ENCODE results near the gene SYNE1. TPM values are rescaled to one million over a fixed set of nuclear protein-coding genes. Genes with fewer than 3 reads are reported as not detected.

Gene SYNE1
- total RNA-seq, 2 donors from 2014 or later, result 15.8 to 30.1 TPM

GRCh38 chr6:152195896-152196295, 441.3 kb downstream of the SYNE1 start:
- no peak for DNase-seq
- no peak for ATAC-seq
- intact Hi-C loops (cut with DNase I, micrococcal nuclease), result no loop called here

- ATAC-seq, result no peak
- no peak for DNase-seq
- intact Hi-C loops (cut with DNase I, micrococcal nuclease), result no loop called here
Measured at GRCh38 chr6:152189736-152190135, 447.4 kb downstream of the SYNE1 start.

GRCh38 chr6:152188011-152188410, 449.2 kb downstream of the SYNE1 start:
- intact Hi-C loops (cut with DNase I, micrococcal nuclease), result no loop called here
- ATAC-seq (no peak), DNase-seq (no peak)

- intact Hi-C loops (cut with DNase I, micrococcal nuclease), result no loop called here
Measured at GRCh38 chr6:152186840-152187239, 450.3 kb downstream of the SYNE1 start.

GRCh38 chr6:152184917-152185574, 452.1 kb downstream of the SYNE1 start:
- intact Hi-C loops (cut with DNase I, micrococcal nuclease), result no loop called here
- DNase-seq, result no peak
- no peak for ATAC-seq

More at GRCh38 chr6:152186840-152187239, 450.3 kb downstream of the SYNE1 start:
- ATAC-seq (no peak), DNase-seq (no peak)

- intact Hi-C loops (cut with DNase I, micrococcal nuclease), result no loop called here
- no peak for ATAC-seq
- DNase-seq, result no peak
Measured at GRCh38 chr6:152184573-152184916, 452.6 kb downstream of the SYNE1 start.

GRCh38 chr6:152180601-152181000, 456.6 kb downstream of the SYNE1 start:
- ATAC-seq (no peak), DNase-seq (no peak)
- intact Hi-C loops (cut with DNase I, micrococcal nuclease), result no loop called here

GRCh38 chr6:152176268-152176667, 460.9 kb downstream of the SYNE1 start:
- no peak for DNase-seq
- ATAC-seq, result no peak
- intact Hi-C loops (cut with DNase I, micrococcal nuclease), result no loop called here

- DNase-seq, result no peak
- no peak for ATAC-seq
- intact Hi-C loops (cut with DNase I, micrococcal nuclease), result no loop called here
Measured at GRCh38 chr6:152173957-152174356, 463.2 kb downstream of the SYNE1 start.

- DNase-seq (no peak), ATAC-seq (no peak)
- intact Hi-C loops (cut with DNase I, micrococcal nuclease), result no loop called here
Measured at GRCh38 chr6:152173321-152173720, 463.8 kb downstream of the SYNE1 start.

GRCh38 chr6:152170702-152171667, 466.2 kb downstream of the SYNE1 start:
- intact Hi-C loops (cut with DNase I, micrococcal nuclease), result no loop called here
- no peak for ATAC-seq
- DNase-seq, result no peak

- intact Hi-C loops (cut with DNase I, micrococcal nuclease), result no loop called here
- DNase-seq, result no peak
- no peak for ATAC-seq
Measured at GRCh38 chr6:152170313-152170701, 466.9 kb downstream of the SYNE1 start.

GRCh38 chr6:152167641-152168603, 469.2 kb downstream of the SYNE1 start:
- ATAC-seq, result no peak

GRCh38 chr6:152166897-152167296, 470.3 kb downstream of the SYNE1 start:
- DNase-seq, result no peak
- no peak for ATAC-seq
- intact Hi-C loops (cut with DNase I, micrococcal nuclease), result no loop called here

More at GRCh38 chr6:152167641-152168603, 469.2 kb downstream of the SYNE1 start:
- no peak for DNase-seq
- intact Hi-C loops (cut with DNase I, micrococcal nuclease), result no loop called here

GRCh38 chr6:152166497-152166896, 470.7 kb downstream of the SYNE1 start:
- no peak for DNase-seq
- no peak for ATAC-seq
- intact Hi-C loops (cut with DNase I, micrococcal nuclease), result no loop called here

GRCh38 chr6:152164957-152165356, 472.2 kb downstream of the SYNE1 start:
- intact Hi-C loops (cut with DNase I, micrococcal nuclease), result no loop called here
- no peak for ATAC-seq
- no peak for DNase-seq

- DNase-seq (no peak), ATAC-seq (no peak)
- intact Hi-C loops (cut with DNase I, micrococcal nuclease), result no loop called here
Measured at GRCh38 chr6:152161501-152161900, 475.7 kb downstream of the SYNE1 start.

- DNase-seq (no peak), ATAC-seq (no peak)
- intact Hi-C loops (cut with DNase I, micrococcal nuclease), result no loop called here
Measured at GRCh38 chr6:152160346-152160745, 476.8 kb downstream of the SYNE1 start.

GRCh38 chr6:152155792-152156191, 481.4 kb downstream of the SYNE1 start:
- DNase-seq (no peak), ATAC-seq (no peak)
- intact Hi-C loops (cut with DNase I, micrococcal nuclease), result no loop called here
